PC-3 (cell line): ENCODE measurements around the gene TRAF5.

Experiments used
- EZH2 ChIP-seq: fragments of 300-600 bp; sonication (generic); IDR thresholded peaks from one replicate; pipeline ENCODE4 v1.6.1; 2017; ENCODE audit warnings: antibody characterized with exemption, mild to moderate bottlenecking, low read length; ENCODE audit not compliant: unreplicated experiment
- EZH2phosphoT487 ChIP-seq: fragments of 300-600 bp; sonication (generic); IDR thresholded peaks from 2 replicates; pipeline ENCODE4 v1.6.1; 2018; ENCODE audit warnings: mild to moderate bottlenecking, antibody characterized with exemption, low read length, borderline replicate concordance
- TF ChIP-seq, protein P1 (sequence below): fragments of 300-600 bp; sonication (generic); conservative IDR thresholded peaks from 2 replicates; pipeline ENCODE4 v1.5.1; 2017; ENCODE audit warnings: antibody characterized with exemption, low read depth, mild to moderate bottlenecking, low read length

DNA sequence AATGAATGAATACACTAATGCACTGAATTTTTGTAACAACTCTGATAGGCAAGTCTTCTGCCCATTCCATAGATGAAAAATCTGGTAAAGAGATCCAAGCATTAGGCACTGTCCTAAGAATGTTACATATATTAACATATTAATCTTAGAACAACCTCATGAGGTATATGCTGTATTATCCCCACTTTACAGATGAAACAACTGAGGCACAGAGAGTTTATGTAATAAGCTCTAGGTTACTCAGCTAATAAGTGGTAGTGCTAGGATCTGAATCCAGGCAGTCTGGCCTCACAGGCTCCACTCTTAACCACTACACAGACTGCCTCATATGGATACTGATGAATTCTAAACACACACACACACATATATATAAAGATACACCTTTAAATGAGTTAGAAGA lies 52.8 kb downstream of the TRAF5 start:
- TF ChIP-seq EZH2phosphoT487 (no peak), EZH2 (no peak)
- TF ChIP-seq, protein P1, sequence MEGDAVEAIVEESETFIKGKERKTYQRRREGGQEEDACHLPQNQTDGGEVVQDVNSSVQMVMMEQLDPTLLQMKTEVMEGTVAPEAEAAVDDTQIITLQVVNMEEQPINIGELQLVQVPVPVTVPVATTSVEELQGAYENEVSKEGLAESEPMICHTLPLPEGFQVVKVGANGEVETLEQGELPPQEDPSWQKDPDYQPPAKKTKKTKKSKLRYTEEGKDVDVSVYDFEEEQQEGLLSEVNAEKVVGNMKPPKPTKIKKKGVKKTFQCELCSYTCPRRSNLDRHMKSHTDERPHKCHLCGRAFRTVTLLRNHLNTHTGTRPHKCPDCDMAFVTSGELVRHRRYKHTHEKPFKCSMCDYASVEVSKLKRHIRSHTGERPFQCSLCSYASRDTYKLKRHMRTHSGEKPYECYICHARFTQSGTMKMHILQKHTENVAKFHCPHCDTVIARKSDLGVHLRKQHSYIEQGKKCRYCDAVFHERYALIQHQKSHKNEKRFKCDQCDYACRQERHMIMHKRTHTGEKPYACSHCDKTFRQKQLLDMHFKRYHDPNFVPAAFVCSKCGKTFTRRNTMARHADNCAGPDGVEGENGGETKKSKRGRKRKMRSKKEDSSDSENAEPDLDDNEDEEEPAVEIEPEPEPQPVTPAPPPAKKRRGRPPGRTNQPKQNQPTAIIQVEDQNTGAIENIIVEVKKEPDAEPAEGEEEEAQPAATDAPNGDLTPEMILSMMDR, result no peak
